Chondrocyte (in vitro differentiated cells): Measurements from ENCODE around the gene LRMDA. TPM values are rescaled to one million over a fixed set of nuclear protein-coding genes. Genes with fewer than 3 reads are reported as not detected.

ENCODE experiments used
- DNase-seq: peaks from one replicate; pipeline ENCODE4 v3.0.0; 2021; ENCODE audit warnings: mixed read lengths, low spot score
- H3K27ac Mint-ChIP-seq: one replicate; pipeline ENCODE4 v1.8.0; 2021; ENCODE audit warnings: mild to moderate bottlenecking, moderate library complexity, mixed read lengths; ENCODE audit not compliant: unreplicated experiment
- H3K27me3 Mint-ChIP-seq: 2 replicates; pipeline ENCODE4 v1.8.0; 2021; ENCODE audit warnings: low read depth, mixed read lengths
- H3K36me3 Mint-ChIP-seq: 2 replicates; pipeline ENCODE4 v1.8.0; 2021; ENCODE audit warnings: low read depth, mixed read lengths
- H3K4me1 Mint-ChIP-seq: 2 replicates; pipeline ENCODE4 v1.8.0; 2021; ENCODE audit warnings: low read depth, mild to moderate bottlenecking, mixed read lengths
- H3K4me3 Mint-ChIP-seq: one replicate; pipeline ENCODE4 v1.8.0; 2021; ENCODE audit warnings: mild to moderate bottlenecking, moderate library complexity, mixed read lengths; ENCODE audit not compliant: unreplicated experiment
- H3K9me3 Mint-ChIP-seq: 2 replicates; pipeline ENCODE4 v1.8.0; 2021; ENCODE audit warnings: low read depth, mixed read lengths
- CTCF ChIP-seq: fragments of 200-600 bp; sonication (generic); IDR thresholded peaks from 2 replicates; pipeline ENCODE4 v1.5.0; 2021; ENCODE audit warnings: antibody characterized with exemption, mild to moderate bottlenecking, moderate library complexity
- total RNA-seq: library from RNA; stranded (reverse); gene quantifications from 3 replicates; pipeline ENCODE4 v1.2.1, GENCODE V29; 2021

LRMDA gene
- total RNA-seq, 1 donor from 2014 or later, result 2.8 TPM

GRCh38 chr10:76558586-76558985 lies 1127.2 kb downstream of the LRMDA start:
- no peaks in the 10 kb centered on the region for H3K36me3 Mint-ChIP-seq

GRCh38 chr10:76558996-76559891 lies 1127.8 kb downstream of the LRMDA start:
- no peak for TF ChIP-seq CTCF
- DNase-seq, result no peak
- peak overlapping the region; percentile 75 for H3K27ac Mint-ChIP-seq
- no peaks in the 10 kb centered on the region for H3K36me3 Mint-ChIP-seq
- H3K27me3 Mint-ChIP-seq, result no peaks in the 10 kb centered on the region
- no peak overlapping the region for H3K4me3 Mint-ChIP-seq
- peaks cover 46% of the 10 kb centered on the region for H3K4me1 Mint-ChIP-seq
- no peaks in the 10 kb centered on the region for H3K9me3 Mint-ChIP-seq

More at GRCh38 chr10:76558586-76558985, 1127.2 kb downstream of the LRMDA start:
- Mint-ChIP-seq H3K9me3 (no peaks in the 10 kb centered on the region), H3K4me3 (no peak overlapping the region), H3K4me1 (peaks cover 47% of the 10 kb centered on the region), H3K27ac (peak overlapping the region; percentile 75), H3K27me3 (no peaks in the 10 kb centered on the region)
- no peak for DNase-seq
- TF ChIP-seq CTCF, result no peak

DNA sequence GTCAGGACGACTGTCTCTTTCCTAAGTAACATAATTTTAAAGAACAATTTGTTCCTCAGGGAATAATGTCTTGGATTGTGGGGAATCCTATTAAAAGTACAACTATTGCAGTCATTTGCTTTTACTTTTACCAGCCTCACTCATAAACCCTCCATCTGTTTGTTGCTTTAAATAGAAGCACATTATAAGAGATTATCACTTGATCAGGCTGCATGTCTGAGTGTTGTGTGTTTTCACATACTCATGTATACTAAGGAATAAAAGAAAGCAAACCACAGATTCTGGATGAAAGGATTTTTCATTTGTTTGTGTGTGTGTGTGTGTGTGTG lies 1128.4 kb downstream of the LRMDA start:
- H3K27ac Mint-ChIP-seq, result peak overlapping the region; percentile 75
- TF ChIP-seq CTCF, result no peak
- peaks cover 40% of the 10 kb centered on the region for H3K4me1 Mint-ChIP-seq
- DNase-seq, result no peak
- no peaks in the 10 kb centered on the region for H3K36me3 Mint-ChIP-seq
- H3K4me3 Mint-ChIP-seq, result no peak overlapping the region
- H3K9me3 Mint-ChIP-seq, result no peaks in the 10 kb centered on the region
- no peaks in the 10 kb centered on the region for H3K27me3 Mint-ChIP-seq

DNA sequence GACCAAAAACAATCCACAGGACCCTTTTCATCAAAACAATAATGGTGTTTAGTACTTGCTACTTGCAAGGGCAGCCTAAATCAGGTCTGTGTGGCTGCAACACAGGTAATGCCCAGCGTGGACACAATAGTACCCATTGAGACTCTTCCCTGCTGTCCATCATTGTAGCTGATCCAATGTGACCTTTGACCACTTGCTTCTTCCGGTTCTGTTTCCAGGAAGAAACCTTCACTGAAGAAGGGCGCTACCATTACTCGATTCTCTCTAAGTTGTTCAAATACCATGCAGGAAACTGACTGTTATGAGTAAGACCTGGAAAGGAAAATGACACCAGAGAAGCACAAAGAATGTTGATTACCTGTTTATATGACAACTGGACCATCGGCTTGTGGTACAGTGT lies 1128.9 kb downstream of the LRMDA start:
- no peak for TF ChIP-seq CTCF
- Mint-ChIP-seq H3K27ac (no peak overlapping the region), H3K9me3 (no peaks in the 10 kb centered on the region), H3K27me3 (no peaks in the 10 kb centered on the region), H3K4me3 (no peak overlapping the region), H3K36me3 (no peaks in the 10 kb centered on the region), H3K4me1 (peaks cover 36% of the 10 kb centered on the region)
- no peak for DNase-seq

DNA sequence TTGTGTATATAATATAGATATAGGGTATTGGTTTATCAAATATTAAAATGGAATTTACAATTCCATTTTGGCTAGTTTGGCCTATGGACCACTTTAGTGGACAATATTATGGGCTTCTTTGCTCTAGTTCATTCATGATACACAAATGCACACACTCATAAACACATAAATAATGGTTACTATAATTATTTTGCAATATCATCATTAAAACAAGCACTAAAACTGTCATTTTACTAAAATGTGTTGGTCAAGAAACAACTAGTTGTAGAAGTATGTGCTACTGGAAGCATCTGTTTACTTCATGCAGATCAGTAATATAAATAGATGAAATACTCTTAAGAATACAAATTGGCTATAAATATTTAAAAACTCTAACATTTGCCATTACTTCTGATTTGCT lies 1131.9 kb downstream of the LRMDA start:
- TF ChIP-seq CTCF, result no peak
- DNase-seq, result no peak
- no peaks in the 10 kb centered on the region for H3K9me3 Mint-ChIP-seq
- H3K36me3 Mint-ChIP-seq, result no peaks in the 10 kb centered on the region
- no peaks in the 10 kb centered on the region for H3K27me3 Mint-ChIP-seq
- no peak overlapping the region for H3K27ac Mint-ChIP-seq
- no peak overlapping the region for H3K4me3 Mint-ChIP-seq
- H3K4me1 Mint-ChIP-seq, result peaks cover 29% of the 10 kb centered on the region
